22Rv1 (cell line): ENCODE results near the gene EML6.

Experiments
- CTCF ChIP-seq: fragments of 450-650 bp; IDR thresholded peaks from 2 replicates; pipeline ENCODE4 v1.5.1; 2017; ENCODE audit warnings: mild to moderate bottlenecking
- ZFX ChIP-seq: fragments of 450-650 bp; IDR thresholded peaks from 2 replicates; pipeline ENCODE4 v1.6.1; 2017; ENCODE audit warnings: antibody characterized with exemption, borderline replicate concordance

- TF ChIP-seq CTCF (no peak), ZFX (no peak)
Observed at GRCh38 chr2:54912893-54913292, 189.4 kb downstream of the EML6 start.
